Nephron (organoid): ENCODE data around the gene ZBTB1.

ENCODE experiments used
- H3K27ac Mint-ChIP-seq, 3 experiments: 2 replicates each; pipeline ENCODE4 v1.8.0; 2020; ENCODE audit warnings: mixed read lengths in 3 of 3, mild to moderate bottlenecking in 2 of 3, moderate library complexity in 1 of 3
- H3K27me3 Mint-ChIP-seq: 2 replicates; pipeline ENCODE4 v1.8.0; 2021; ENCODE audit warnings: low read depth, mild to moderate bottlenecking, moderate library complexity, mixed read lengths
- H3K36me3 Mint-ChIP-seq: 2 replicates; pipeline ENCODE4 v1.8.0; 2020; ENCODE audit warnings: low read depth, mixed read lengths
- H3K4me1 Mint-ChIP-seq: 2 replicates; pipeline ENCODE4 v1.8.0; 2020; ENCODE audit warnings: mixed read lengths
- H3K4me3 Mint-ChIP-seq, 3 experiments: 2 replicates each; pipeline ENCODE4 v1.8.0; 2020; ENCODE audit warnings: mild to moderate bottlenecking in 3 of 3, mixed read lengths in 3 of 3, moderate library complexity in 2 of 3
- H3K9me3 Mint-ChIP-seq: 2 replicates; pipeline ENCODE4 v1.8.0; 2020; ENCODE audit warnings: mixed read lengths
- CTCF ChIP-seq, 3 experiments: fragments of 200-600 bp; sonication (generic); IDR thresholded peaks; one replicate each; pipeline ENCODE4 v1.5.0; 2021; ENCODE audit warnings: antibody characterized with exemption in 3 of 3; ENCODE audit not compliant: unreplicated experiment in 3 of 3

The ZBTB1 gene

DNA sequence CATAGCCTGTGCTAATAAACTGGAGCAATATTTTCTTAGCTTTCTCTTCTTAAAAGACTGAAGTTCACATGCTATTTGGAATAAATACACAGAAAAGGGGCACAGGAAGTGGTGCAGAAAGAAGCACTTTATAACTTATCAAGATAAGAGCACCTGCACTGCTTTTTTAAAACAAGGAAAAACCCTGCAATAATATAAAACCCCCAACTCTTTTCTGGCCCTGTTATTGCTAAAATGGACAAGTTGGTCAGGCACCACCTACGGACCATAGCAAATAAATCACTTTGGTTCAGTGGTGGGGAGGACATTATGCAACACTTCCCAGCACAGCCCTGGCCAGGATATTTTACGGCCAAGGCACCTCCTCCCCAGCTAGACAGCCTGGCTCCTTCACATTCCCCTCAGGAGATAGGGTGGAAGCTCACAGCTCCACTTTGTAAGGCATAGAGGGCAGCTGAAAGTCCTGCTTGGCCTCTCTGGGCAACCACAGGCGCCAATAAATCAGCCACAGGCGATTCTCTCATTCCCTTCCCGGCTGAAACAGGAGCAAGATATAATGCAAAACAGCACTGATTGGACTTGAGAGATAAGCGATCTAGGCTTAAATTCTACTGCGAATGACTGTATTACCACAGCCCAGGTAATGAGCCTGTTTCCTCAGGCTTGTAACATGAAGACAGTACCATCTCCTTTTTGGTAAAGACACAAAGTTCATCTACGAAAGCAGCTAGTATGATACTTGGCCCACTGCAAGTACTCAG lies 3.0 kb upstream of the ZBTB1 start:
- no peak for TF ChIP-seq CTCF (IDR thresholded peaks at IDR 0.05; ENCODE audit: unreplicated experiment in 3 of 3)
- H3K27ac Mint-ChIP-seq: peak overlapping the region; percentile 84 to 99 (median 98)
- H3K27me3 Mint-ChIP-seq: no peaks in the 10 kb centered on the region
- H3K4me3 Mint-ChIP-seq: peak overlapping the region; percentile 86 to 97 (median 96)
- peaks cover 5% of the 10 kb centered on the region for H3K36me3 Mint-ChIP-seq
- H3K9me3 Mint-ChIP-seq: no peaks in the 10 kb centered on the region
- peaks cover 38% of the 10 kb centered on the region for H3K4me1 Mint-ChIP-seq

DNA sequence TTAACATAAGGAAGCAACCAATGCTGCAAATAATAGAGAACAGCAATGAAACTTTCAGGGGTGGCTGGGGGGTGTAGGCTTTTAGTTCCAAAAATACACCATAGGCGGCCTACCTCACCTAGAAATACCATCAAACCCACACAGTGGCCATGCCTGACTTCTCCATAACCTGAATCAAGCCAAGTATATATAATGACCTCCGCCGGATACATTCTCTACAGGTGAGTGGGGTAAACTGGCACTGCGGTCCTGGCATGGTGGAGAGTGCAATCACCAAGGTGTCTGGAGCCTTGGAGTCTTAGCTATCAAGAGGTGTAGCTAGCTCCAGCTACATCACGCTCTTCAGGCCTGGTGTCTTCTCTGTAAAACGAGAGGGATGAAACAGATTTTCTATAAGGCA lies 2.1 kb upstream of the ZBTB1 start:
- H3K36me3 Mint-ChIP-seq: peaks cover 5% of the 10 kb centered on the region
- H3K27me3 Mint-ChIP-seq: no peaks in the 10 kb centered on the region
- peaks cover 47% of the 10 kb centered on the region for H3K4me1 Mint-ChIP-seq
- H3K9me3 Mint-ChIP-seq: no peaks in the 10 kb centered on the region
- TF ChIP-seq CTCF (IDR thresholded peaks at IDR 0.05; ENCODE audit: unreplicated experiment in 3 of 3): no peak
- peak overlapping the region; percentile 84 to 99 (median 98) for H3K27ac Mint-ChIP-seq
- H3K4me3 Mint-ChIP-seq: peak overlapping the region; percentile 86 to 97 (median 96)

DNA sequence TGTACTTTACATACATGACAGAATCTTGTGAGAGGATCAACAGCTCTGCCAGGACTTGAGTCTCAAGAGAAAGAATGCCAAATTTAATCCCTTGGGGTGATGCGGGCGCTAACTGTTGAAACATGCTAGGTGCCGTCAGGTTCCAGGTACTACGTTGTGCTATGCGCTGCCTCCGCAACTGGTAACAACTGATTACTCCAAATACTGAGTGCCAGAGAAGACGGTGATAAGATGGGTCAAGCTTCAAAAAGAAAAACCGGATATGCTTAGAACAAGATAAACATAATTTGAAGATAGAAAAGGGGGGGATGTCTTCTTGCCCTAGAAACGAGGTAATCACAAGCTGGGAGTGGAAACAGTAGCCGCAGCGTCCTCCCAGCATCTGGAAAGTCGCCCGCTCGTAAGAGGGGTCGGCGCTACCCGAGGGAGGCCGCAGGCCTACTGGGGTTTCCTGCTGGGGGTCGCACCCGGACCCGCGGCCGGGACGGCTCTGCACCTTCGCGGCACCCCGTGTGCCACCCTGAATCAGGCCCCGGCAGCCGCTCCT lies 1.6 kb upstream of the ZBTB1 start:
- H3K4me3 Mint-ChIP-seq: peak overlapping the region; percentile 86 to 97 (median 96)
- H3K4me1 Mint-ChIP-seq: peaks cover 52% of the 10 kb centered on the region
- no peaks in the 10 kb centered on the region for H3K27me3 Mint-ChIP-seq
- no peak for TF ChIP-seq CTCF (IDR thresholded peaks at IDR 0.05; ENCODE audit: unreplicated experiment in 3 of 3)
- peak overlapping the region; percentile 84 to 99 (median 98) for H3K27ac Mint-ChIP-seq
- H3K9me3 Mint-ChIP-seq: no peaks in the 10 kb centered on the region
- H3K36me3 Mint-ChIP-seq: peaks cover 1% of the 10 kb centered on the region

GRCh38 chr14:64503434-64504309 lies 898 bp upstream of the ZBTB1 start, which contains the start of gene ZBTB25:
TSS of gene ZBTB25 (minus strand) at chr14:64503838. CDS start at chr14:64490533, 13,305 bp downstream.
- no peaks in the 10 kb centered on the region for H3K36me3 Mint-ChIP-seq
- TF ChIP-seq CTCF (IDR thresholded peaks at IDR 0.05; ENCODE audit: unreplicated experiment in 3 of 3): no peak
- H3K27me3 Mint-ChIP-seq: no peaks in the 10 kb centered on the region
- H3K4me3 Mint-ChIP-seq: peak within 1 kb of the TSS; percentile 86 to 97 (median 96)
- H3K27ac Mint-ChIP-seq: peak within 1 kb of the TSS; percentile 84 to 100 (median 99)
- peaks cover 56% of the 10 kb centered on the region for H3K4me1 Mint-ChIP-seq
- no peaks in the 10 kb centered on the region for H3K9me3 Mint-ChIP-seq

- Mint-ChIP-seq H3K4me3 (peak overlapping the region; percentile 86 to 96 (median 90)), H3K27me3 (no peaks in the 10 kb centered on the region), H3K27ac (peak overlapping the region; percentile 84 to 100 (median 99)), H3K36me3 (no peaks in the 10 kb centered on the region), H3K4me1 (peaks cover 53% of the 10 kb centered on the region), H3K9me3 (no peaks in the 10 kb centered on the region)
- TF ChIP-seq CTCF (IDR thresholded peaks at IDR 0.05; ENCODE audit: unreplicated experiment in 3 of 3): no peak
Observed at GRCh38 chr14:64504897-64505794, 576 bp downstream of the ZBTB1 start.
